H4 (cell line): ENCODE data around the gene DPYSL5. TPM values are rescaled to one million over a fixed set of nuclear protein-coding genes. Genes with fewer than 3 reads are reported as not detected.

Source experiments
- DNase-seq: peaks from one replicate; pipeline ENCODE4 v3.0.0-alpha.2; 2015; ENCODE audit warnings: low spot score
- total RNA-seq: library from RNA; depleted of rRNA; stranded (reverse); fragments of >200 nt; shearing (Covaris generic); gene quantifications from 2 replicates; pipeline ENCODE4 v1.2.3, GENCODE V29; 2014; rRNA removed

DPYSL5 gene
- total RNA-seq, 1 experiment from 2014 or later = 5.0 TPM

- no peak for DNase-seq
Observed at GRCh38 chr2:26993768-26994167, 145.8 kb downstream of the DPYSL5 start.

DNA sequence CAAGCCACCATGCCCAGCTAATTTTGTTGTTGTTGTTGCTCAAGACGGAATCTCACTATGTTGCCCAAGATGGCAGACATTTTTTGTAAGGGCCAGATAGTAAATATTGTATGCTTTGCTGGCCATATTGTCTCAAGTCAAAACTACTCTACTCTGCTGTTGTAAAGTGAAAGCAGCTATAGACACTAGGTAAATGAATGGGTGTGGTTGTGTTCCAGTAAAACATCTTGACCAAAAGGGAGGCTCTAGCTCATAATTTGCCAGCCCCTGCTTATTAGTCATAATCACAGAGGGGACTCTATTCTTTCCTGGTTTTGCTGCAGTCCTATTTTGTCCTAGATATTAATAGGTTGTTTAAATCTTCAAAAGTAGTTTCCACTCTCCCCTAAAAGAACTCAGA lies 147.1 kb downstream of the DPYSL5 start:
- no peak for DNase-seq

- DNase-seq = no peak
Observed at GRCh38 chr2:26997394-26997793, 149.5 kb downstream of the DPYSL5 start.

GRCh38 chr2:26998323-26998722 lies 150.4 kb downstream of the DPYSL5 start:
- no peak for DNase-seq

Other genes with a start within 250 kb of the DPYSL5 start
- gene CIB4, start 206.8 kb upstream of the DPYSL5 start, total RNA-seq = not detected in 2 replicates
- gene KCNK3, start 155.4 kb upstream of the DPYSL5 start, total RNA-seq = 0.12 and 2.1 TPM in 2 replicates
- gene SLC35F6, start 83.8 kb upstream of the DPYSL5 start, total RNA-seq = 22.0 and 37.4 TPM in 2 replicates
- gene CENPA, start 62.1 kb upstream of the DPYSL5 start, total RNA-seq = 24.8 and 30.2 TPM in 2 replicates
- gene MAPRE3, start 122.5 kb downstream of the DPYSL5 start, total RNA-seq = 2.7 and 4.0 TPM in 2 replicates
- 34.6 and 37.8 TPM in 2 replicates for gene TMEM214, start 184.8 kb downstream of the DPYSL5 start, total RNA-seq
- gene AGBL5, start 203.5 kb downstream of the DPYSL5 start, total RNA-seq = 25.2 and 27.8 TPM in 2 replicates
- gene OST4, start 223.5 kb downstream of the DPYSL5 start, total RNA-seq = 328 and 330 TPM in 2 replicates
- gene EMILIN1, start 230.5 kb downstream of the DPYSL5 start, total RNA-seq = 10.8 and 30.2 TPM in 2 replicates
- gene KHK, start 238.6 kb downstream of the DPYSL5 start, total RNA-seq = 0.14 and 0.48 TPM in 2 replicates